Renal cortical epithelial cell (primary cell): ENCODE results near the gene SDK2. TPM values are rescaled to one million over a fixed set of nuclear protein-coding genes. Genes with fewer than 3 reads are reported as not detected.

Source experiments
- DNase-seq: peaks from one replicate; pipeline ENCODE4 v3.0.0-alpha.2; 2011; ENCODE audit warnings: low read depth
- total RNA-seq: library from RNA; depleted of rRNA; stranded (reverse); fragments of >200 nt; gene quantifications from 2 replicates; pipeline ENCODE4 v1.2.3, GENCODE V29; 2014

Gene SDK2
- total RNA-seq, 1 donor from 2014 or later: 0.10 TPM

GRCh38 chr17:73632513-73632912 is 11.7 kb downstream of the SDK2 start:
- DNase-seq: no peak

GRCh38 chr17:73630965-73631595 is 13.2 kb downstream of the SDK2 start:
- DNase-seq: no peak

- DNase-seq: no peak
Measured at GRCh38 chr17:73630531-73630930, 13.7 kb downstream of the SDK2 start.

- no peak for DNase-seq
Measured at GRCh38 chr17:73628642-73629552, 15.3 kb downstream of the SDK2 start.

- no peak for DNase-seq
Measured at GRCh38 chr17:73625991-73626673, 18.1 kb downstream of the SDK2 start.

GRCh38 chr17:73625006-73625405 is 19.2 kb downstream of the SDK2 start:
- DNase-seq: no peak

- no peak for DNase-seq
Measured at GRCh38 chr17:73624496-73624988, 19.7 kb downstream of the SDK2 start.

GRCh38 chr17:73623818-73624217 is 20.4 kb downstream of the SDK2 start:
- no peak for DNase-seq

- DNase-seq: no peak
Measured at GRCh38 chr17:73623247-73623646, 21.0 kb downstream of the SDK2 start.

- no peak for DNase-seq
Measured at GRCh38 chr17:73622381-73622780, 21.9 kb downstream of the SDK2 start.

- DNase-seq: no peak
Measured at GRCh38 chr17:73621685-73622084, 22.6 kb downstream of the SDK2 start.

- no peak for DNase-seq
Measured at GRCh38 chr17:73620414-73620813, 23.8 kb downstream of the SDK2 start.

- DNase-seq: no peak
Measured at GRCh38 chr17:73617501-73617900, 26.7 kb downstream of the SDK2 start.

GRCh38 chr17:73616873-73617404 is 27.3 kb downstream of the SDK2 start:
- no peak for DNase-seq

- DNase-seq: no peak
Measured at GRCh38 chr17:73616120-73616872, 27.9 kb downstream of the SDK2 start.

- DNase-seq: no peak
Measured at GRCh38 chr17:73614256-73614655, 30.0 kb downstream of the SDK2 start.

GRCh38 chr17:73613271-73614233 is 30.7 kb downstream of the SDK2 start:
- no peak for DNase-seq

GRCh38 chr17:73612031-73612472 is 32.2 kb downstream of the SDK2 start:
- no peak for DNase-seq

- no peak for DNase-seq
Measured at GRCh38 chr17:73611630-73612029, 32.6 kb downstream of the SDK2 start.

- no peak for DNase-seq
Measured at GRCh38 chr17:73610331-73610911, 33.8 kb downstream of the SDK2 start.
